Ecto neural progenitor cell (in vitro differentiated cells): ENCODE measurements around the gene SLC35B2.
A peak's percentile ranks its signal among the peaks of the same experiment; 100 is the strongest.

Source experiments
- DNase-seq: peaks from one replicate; pipeline ENCODE4 v3.0.0-alpha.2; 2018; ENCODE audit warnings: low spot score

The SLC35B2 gene, protein sequence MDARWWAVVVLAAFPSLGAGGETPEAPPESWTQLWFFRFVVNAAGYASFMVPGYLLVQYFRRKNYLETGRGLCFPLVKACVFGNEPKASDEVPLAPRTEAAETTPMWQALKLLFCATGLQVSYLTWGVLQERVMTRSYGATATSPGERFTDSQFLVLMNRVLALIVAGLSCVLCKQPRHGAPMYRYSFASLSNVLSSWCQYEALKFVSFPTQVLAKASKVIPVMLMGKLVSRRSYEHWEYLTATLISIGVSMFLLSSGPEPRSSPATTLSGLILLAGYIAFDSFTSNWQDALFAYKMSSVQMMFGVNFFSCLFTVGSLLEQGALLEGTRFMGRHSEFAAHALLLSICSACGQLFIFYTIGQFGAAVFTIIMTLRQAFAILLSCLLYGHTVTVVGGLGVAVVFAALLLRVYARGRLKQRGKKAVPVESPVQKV

DNA sequence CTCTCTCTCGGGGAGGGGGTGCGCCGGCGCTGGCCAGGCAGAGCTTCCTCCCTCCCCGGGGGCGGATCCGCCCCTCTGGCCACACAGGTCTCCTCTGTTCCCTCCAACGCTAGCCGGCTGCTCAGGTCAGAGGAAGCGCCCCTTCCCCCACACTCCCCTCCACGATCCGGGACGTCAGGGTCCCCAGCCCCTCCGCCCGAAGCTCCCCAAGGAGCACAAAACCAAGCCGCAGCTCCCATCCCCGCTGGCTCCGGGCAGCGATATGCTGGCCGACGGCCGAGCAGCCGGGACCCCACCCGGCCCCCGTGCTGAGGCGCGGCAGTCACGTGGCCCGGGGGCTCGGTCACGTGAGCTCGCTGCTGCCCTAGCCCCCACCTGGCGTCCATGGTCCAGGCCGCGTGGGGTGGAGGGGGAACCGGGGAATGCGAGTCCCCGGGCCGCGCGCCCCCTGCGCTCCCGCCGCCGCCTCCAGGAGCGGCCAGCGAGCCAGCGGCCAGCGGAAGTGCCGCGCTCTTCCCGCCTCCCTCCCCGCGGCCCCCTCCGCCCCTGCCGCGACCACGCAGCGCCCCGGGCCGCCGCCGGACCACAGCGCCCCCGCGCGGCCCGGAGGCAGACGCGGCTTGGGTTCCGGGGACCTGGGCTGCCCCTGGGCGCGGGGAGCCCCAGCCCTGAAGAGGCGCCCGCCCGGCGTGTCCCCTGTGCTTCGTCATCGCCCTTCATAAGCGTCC is at the start of gene SLC35B2:
TSS of gene SLC35B2 (minus strand) at position 504 of the 728 bp plus-strand sequence. CDS start at position 386, 118 bp downstream.
- peak; percentile 90 for DNase-seq

DNA sequence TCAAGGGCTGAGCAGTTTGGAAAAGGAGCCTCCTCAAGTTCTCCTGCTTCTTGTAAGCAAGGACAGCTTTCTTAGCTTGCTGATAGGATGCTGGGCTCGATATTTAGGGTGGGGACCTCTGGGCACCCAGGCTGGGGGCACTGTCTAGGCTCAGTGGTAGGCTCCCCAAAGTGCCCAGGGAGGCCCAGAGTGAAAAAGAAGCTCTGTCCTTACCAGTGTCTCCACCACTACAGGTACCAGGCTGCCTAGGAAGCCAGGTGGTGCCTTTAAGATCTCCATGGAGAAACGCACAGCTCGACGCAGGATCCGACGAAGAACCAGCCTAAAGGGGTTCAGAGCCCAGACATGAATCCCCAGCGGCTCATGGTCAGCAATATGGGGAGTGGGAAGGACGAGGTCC is 49.4 kb upstream of the SLC35B2 start:
- DNase-seq = no peak

DNA sequence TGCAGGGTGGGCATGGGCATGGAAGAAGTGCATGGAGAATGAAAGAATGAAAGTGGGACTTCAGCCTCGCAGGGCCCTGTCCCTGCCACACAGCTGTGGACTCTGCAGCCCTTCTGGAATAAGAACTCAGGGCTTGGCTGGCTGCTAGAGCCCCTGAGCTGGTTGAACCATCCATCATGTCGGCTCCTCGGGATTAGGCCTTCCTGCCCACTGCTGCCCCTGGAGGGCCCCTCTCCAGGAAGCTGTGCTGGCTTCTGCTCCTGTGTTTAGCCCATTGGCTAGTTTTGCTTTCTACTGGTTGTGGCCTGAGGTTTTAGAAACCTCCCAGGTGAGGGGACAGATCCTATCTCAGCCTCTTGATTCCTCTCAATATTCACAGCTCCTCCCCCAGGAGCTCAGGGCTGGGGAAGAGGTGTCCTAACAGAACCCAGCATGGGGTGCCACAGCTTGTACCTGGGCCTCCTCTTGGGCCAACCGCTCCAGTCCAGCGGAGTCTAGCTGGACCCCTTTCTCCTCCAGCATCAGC is 47.9 kb upstream of the SLC35B2 start:
- DNase-seq = no peak

DNA sequence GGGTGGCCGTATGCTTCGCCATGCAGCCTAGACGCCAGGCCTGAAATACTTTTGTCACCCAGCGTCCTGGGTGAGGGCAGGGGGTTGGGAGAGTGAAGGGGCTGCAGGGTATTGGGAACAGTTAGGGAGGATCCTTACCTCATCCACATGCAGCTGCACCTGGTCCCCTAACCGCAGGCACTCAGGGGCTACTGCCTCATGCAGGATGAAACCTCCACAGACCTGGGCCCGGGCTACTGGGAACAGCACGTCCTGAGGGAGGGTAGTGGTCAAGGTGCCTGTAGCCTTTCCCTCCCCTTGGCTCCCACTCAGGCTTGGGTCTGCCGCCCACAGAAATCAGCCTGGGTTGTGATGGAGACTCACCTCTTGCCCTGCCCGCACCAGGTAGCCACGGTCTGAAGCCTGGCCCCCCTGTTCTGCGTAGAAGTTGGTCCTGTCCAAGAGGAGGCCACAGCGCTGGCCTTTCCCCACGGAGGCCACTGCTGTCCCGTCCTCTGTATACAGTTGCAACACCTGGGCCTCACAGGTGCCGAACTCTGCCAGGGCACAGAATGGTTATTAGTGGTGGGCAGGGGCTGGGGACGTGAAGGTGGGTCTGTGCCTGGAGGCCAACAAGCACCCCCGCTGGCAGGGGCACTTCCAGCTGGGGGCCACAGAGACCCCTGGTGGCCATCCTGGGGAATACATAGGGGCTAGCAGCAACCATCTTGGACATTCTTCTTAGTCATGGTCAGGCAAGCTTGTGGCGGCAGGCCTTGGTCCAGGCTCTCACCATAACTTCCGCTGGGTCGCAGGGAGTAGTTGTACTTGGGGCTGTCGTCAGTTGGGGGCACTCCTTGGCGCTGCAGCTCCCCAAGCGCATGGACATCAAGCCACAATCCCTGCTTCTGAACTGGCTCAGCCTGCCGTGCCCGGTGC is 47.2 kb upstream of the SLC35B2 start:
- peak; percentile 71 for DNase-seq

DNA sequence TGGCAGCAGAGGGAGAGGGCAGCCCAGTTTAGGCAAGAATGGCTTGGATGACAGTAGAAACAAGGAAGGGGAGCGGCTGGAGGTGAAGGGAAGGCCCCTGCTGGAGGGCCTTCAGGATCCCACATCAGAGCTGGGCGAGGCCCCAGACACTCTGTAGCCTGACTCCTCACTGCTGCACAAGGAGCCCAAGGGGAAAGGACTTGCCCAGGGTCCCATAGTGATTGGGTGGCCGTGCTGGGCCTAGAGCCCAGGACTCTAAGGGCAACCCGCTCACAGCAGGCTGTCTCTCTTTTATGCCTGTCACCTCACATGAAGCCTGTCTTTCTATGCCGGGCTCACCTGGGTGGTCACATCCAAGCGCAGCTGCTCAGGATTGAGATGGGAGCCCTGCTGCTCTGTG is 46.5 kb upstream of the SLC35B2 start:
- no peak for DNase-seq

DNA sequence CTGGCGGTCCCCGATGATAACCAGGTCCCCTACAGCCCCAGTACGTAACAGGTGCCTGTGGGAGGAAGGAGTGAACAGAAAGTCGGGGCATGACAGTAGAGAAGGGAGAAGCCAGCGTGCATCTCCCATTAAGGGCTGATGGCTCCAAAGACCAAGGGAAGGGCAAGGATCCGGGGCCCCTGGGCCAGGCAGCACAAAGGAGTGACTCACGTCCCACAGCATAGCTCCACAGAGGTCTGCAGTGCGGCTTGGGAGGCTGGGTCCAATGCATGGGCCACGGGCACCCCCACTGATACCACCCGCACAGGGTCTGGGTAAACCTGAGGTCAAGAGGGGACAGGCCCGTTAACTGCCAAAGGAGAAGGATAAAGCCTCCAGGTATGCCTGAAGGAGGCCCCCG is 45.5 kb upstream of the SLC35B2 start:
- DNase-seq = no peak

DNA sequence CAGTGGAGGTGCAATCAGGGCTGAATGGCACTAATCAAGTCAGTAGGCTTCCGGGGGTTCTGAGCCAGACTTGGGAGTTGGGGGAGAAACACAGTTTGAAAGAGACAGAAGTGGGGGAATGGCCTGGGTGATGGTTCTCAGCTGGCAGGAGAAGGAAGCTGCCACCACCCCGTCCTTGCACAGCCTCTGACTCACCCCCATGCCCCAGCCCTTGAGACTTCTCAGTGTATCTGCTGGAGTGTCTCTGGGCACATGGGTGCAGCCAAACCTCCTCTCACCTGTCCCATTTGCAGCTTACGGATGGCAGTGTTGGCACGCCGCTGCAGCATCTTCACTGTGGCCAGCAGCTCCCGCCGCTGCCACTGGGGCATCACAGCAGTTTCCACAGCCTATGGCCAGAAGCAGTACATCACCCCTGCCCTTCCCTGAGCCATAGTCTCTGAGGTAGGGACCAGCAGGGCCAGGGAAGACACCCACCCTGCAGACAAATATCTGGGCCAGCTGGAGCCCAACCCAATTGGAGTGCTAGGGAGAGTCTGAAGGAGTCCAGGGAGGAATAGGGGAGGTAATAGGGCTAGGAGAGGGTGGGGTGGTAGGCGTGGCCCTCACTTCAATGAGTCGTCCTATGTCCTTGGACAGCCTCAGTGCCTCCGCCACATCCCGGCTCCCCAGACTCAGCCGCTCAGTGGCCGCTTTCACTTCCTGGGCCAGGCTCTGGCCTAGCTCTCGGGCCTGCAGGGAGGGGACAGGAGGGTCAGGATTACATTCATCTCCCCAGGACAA is 44.6 kb upstream of the SLC35B2 start:
- no peak for DNase-seq

DNA sequence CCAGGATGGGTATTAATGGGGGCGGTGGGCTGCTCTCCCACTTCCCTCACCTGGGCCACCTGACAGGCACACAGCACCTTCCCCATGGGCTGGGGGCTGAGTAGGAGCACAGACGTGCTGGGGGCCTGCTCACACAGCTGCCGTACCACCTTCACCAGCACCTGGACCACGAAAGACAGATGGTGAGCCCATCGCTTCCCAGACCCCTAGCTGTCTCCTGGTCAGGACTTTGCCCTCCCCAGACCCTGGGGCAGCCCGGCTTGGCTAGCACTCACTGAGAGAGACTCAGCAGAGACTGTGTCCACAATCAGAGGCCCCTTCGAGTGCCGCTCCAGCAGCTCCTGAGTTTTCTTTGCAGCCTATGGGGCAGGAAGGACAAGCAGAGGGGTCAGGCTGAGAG is 43.8 kb upstream of the SLC35B2 start:
- no peak for DNase-seq

DNA sequence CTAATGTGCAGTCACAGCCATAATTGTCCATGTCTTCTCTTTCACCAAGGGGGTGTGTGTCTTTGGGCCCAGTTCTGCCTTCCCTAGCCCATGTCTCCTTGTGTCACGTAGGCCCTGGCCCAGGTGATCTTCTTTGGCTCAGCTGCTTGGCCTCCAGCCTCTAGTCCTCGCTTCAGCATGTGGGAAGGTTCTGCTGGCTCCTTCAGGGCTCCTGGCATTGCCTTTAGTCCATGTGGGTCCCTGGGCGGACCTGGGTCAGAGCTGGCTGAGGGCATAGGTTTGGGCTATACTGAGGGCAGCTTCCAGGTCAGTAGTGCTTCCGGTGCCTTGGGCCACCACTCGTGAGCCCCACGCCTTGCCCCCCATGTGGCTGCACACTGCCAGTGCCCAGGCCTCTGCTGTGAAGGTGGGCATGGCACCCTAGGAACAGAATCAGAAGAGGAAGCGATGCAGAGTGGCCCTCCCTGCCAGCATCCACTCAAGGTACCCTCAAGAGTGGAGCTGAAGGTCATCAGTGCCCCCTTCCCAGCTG is 43.0 kb upstream of the SLC35B2 start:
- no peak for DNase-seq

DNA sequence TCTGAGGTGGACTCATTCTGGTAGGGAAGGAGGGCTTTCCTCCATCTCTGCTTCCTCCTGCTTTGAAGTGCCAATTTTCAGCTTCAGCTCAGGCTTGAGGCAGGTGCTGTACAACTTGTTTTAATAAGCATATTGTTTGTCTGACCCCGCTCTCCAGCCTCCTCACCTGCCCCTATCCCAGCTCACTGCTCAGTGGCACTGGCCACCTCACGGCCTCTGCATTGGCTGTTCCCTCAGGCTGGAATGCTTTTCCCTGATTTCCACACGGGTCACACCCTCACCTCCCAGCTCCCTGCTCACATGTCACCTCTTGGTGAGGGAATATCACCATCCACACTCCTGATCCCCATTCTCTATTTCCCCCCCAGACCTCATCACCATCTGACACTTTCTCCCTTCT is 41.5 kb upstream of the SLC35B2 start:
- DNase-seq = no peak

DNA sequence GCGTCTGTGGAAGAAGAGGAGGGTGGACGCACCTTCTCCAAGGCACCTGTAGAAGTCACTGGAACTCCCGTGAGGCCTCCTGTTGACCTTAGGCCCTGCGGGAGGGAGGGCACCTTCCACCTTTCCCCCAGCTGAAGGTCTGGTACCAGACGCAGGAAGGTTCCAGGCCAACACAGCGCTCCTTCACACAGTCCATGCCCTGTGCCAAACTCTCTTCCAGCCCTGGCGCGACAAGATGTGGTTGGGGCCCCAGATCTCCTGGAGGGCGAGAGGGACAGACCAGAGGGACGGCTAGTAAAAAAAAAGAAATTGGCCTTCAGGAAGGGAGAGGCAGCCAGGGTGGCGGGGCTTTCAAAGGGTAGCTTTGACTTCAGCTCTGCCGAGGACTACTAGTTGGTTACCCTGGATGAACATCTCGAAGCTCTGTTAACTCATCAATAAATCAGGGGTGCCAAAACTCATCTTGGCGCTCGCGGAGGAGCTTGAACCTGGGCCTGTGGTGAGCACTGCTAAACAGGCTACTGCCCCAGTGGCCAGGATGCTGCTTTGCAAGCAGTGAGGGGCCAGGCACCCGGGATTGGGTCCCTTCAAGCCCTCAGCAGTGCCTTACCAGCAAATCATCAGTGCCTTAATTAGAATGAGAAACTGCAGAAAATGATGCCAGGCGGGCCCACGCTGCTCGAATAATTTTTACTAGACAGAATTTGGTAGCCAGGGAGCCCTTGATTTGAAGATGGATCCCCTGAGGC is 40.9 kb upstream of the SLC35B2 start:
- peak; percentile 48 for DNase-seq

DNA sequence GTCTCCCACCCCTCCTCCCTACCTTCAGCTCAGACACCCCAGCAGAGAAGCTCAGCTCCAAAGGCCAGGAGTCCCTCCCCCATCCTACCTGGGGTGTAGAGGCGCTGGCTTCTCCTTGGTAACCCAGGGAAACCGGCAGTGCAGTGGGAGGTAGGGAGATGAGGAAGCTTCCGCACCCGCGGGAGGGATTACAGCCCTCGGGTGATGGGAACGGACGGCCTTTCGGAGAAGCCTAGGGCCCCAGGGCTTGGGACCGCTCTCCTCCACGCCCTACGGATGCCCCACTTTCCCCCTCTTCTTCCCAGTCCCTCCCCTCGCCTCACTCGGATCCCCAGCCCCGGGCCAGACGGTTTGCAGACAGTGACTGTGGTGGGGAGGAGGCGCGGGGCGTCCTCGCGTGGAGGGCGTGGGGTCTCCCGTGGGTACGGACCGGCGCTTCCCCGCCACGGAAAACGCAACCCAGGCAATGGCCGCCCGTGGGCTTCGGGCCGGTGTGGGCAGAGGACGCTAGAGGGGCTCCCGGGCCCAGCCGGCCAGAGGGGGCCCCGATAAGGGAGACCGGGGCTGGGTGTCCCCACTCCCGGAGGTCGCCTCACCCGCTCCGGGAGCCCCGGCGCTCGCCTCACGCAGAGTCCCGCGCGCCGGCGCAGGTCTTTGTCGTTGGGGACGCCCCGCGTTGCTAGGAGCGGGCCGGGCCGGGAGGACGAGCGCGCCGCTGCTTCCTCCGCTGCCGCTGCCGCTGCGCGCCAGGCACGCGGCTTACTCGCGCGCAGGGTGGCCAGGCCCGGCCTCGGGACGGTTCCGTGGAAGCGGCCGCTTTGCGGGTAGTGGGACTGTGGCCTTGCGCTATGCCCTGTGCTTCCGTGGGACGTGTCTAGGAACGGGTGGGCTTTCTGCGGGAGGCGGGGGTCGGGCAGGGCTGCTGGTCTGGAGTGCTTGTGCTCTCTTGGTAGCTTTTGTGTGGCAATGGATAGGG is 40.0 kb upstream of the SLC35B2 start:
- peak; percentile 81 for DNase-seq

DNA sequence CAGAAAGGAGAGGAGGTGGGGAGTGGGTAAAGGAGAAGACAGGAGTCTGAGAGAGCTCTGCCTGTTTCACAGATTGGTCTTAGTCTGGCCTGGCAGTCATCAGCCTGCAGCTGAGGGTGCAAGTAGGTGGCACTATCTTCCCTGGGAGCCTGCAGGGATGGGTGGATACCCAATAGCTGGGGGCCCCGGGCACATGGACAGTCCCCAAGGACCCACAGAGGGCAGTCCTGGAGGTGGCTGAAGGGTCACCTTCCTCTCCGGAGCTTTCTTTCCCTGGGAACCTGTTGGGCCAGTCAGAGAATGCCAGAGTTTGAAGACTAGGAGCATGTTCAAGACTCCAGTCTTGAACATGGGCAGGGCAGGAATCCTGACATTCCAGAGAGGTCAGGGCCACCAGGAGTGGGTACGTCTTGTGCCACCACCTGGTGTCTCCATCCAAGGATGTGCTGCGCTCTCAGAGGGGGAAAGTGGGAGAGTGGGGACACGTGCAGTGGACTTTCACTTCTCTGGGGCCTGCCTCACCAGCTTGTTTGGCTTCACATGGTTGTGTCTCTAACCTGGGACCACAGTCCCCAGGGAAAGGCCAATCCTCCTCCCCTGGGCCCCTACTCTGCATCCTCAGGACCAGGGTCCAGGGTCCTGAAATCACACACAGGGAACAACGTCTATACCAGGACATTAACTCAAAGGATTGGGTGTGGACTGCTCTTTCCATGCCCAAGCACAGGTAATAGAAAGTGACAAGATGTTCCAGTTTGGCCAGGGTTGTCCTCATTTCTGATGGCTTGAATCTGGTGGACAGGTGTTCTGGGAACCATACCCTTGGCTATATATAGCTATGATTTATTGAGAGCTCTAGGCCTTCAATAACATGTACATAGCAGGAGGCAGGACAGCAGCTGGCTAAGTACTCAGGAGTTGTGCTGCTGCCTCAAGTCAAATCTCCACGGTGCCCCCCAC is 37.8 kb upstream of the SLC35B2 start:
- no peak for DNase-seq

DNA sequence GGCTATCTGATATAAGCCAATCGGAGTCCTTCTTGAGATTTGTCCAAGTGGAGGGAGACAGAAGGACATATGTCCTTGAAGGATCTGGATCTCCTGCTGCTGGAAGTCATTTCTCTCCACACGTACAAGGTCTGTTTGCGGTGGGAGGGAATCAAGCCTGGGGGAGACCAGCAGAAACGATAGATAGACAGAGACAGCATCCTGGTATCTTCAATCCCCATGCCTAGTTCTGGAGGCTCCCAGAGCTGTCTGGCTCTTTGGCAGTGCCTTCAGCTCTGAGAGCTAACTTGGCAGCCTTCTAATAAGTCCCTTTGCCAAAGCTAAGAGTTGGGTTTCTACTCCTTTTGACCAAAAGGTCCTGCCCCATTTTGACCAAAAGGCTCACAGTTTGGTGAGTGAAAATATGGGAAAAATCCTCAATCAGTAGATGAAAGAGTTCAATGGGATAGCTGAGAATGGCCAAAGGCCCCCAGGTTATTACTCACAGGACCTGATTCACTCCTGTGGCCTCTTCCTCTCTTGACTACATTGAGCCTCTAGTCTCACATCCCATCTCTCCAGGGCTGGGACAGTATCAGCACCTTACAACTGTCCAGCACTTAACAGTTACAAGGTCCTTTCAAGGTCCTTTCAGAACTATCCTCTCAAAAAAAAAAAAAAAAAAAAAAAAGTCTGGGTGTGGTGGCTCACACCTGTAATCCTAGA is 35.5 kb upstream of the SLC35B2 start:
- no peak for DNase-seq

DNA sequence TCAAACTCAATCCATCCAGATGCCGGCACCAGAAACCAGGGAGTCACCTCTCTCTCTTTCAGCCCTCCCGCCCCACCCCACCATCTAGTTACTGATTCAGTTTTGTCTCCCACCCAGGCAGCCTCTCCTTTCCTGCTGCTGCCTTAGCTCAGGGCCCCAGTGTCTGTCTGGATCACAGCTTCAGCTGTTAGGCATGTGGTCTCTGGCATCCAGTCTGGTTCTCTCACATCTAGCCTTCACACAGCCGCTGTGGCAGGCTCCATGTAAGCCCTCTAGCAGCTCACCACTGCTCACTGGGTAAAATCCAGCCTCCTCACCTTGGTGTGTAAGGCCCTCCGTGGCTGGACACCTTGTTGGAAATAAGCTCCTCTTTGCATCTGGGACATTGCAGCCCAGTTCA is 34.5 kb upstream of the SLC35B2 start:
- DNase-seq = no peak

DNA sequence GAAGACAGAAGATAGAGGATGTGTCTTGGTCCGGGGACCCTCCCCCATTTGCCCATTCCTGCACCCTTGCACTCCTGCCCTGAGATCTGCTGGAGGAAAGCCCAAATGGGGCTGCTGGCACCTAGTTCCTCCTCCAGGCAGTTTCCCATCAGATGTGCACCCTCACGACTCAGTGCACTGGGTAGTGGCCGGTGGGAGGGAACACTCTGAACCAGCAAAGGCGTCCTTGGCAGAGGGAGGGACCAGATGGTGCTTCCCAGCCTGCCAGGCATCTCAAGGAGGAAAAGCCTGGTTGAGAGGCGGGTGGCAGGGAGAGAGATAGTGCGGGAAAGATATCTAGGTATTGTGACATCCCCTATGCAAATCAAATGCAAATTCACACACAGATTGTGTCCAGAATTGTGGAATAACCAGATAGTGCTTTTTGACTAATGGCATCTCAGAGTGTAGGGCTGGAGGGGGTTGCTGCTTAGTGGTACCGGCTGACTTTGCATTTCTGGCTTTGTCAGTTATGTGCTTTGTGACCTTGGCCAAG is 32.5 kb upstream of the SLC35B2 start:
- no peak for DNase-seq

DNA sequence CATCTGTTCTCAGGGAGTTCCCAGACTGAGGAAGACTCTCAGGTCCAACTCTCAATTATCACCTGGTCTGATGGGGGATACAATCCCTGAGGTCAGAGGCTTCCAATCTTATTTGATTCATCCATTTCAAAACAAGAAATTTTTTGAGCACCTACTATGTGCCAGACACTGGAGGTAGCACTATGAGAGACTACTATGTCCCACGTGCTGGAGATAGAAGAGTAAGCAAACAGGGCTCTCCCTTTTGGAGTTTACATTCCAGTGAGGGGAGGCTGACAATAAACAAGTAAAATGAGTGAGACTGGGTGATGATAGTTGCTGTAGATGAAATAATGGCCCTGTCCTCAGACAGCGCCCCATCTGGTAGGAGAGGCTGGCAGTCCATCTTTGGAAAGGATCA is 29.4 kb upstream of the SLC35B2 start:
- DNase-seq = no peak
